GM12872 (cell line): Measurements from ENCODE around the gene PSMB3.

Experiments used
- CTCF ChIP-seq: IDR thresholded peaks from 3 replicates; pipeline ENCODE4 v1.5.1; 2011; ENCODE audit warnings: low read depth, mild to moderate bottlenecking, low read length, moderate library complexity; ENCODE audit not compliant: insufficient read depth

Gene PSMB3

GRCh38 chr17:38809828-38810227, 57.3 kb downstream of the PSMB3 start:
- no peak for TF ChIP-seq CTCF
